HepG2 (cell line): Measurements from ENCODE around the gene CCDC116. TPM values are rescaled to one million over a fixed set of nuclear protein-coding genes. Genes with fewer than 3 reads are reported as not detected.

Source experiments
- ATF3 ChIP-seq: sonication (generic); formaldehyde crosslinking; IDR thresholded peaks from 2 replicates; pipeline ENCODE4 v1.4.0; 2020; ENCODE audit warnings: missing genetic modification reagents
- BRF2 ChIP-seq: sonication (generic); formaldehyde crosslinking; IDR thresholded peaks from 2 replicates; pipeline ENCODE4 v1.8.1; 2022; ENCODE audit warnings: mild to moderate bottlenecking, missing genetic modification reagents
- CEBPZ ChIP-seq: IDR thresholded peaks from 2 replicates; pipeline ENCODE4 v1.6.1; 2012; ENCODE audit warnings: low read length, improper control_type of control experiment
- GTF2F1 ChIP-seq: fragments of 150-350 bp; IDR thresholded peaks from 2 replicates; pipeline ENCODE4 v1.6.1; 2014; ENCODE audit warnings: low read length
- HES4 ChIP-seq: sonication (generic); formaldehyde crosslinking; IDR thresholded peaks from 2 replicates; pipeline ENCODE4 v1.9.0; 2021; ENCODE audit warnings: mild to moderate bottlenecking, missing genetic modification reagents, borderline replicate concordance
- IRF2 ChIP-seq: IDR thresholded peaks from 2 replicates; pipeline ENCODE4 v1.6.1; 2018; ENCODE audit warnings: missing genetic modification reagents, missing compliant biosample characterization
- NFRKB ChIP-seq: fragments of 450-650 bp; IDR thresholded peaks from 2 replicates; pipeline ENCODE4 v1.6.1; 2017
- PHF21A ChIP-seq: sonication (generic); formaldehyde crosslinking; IDR thresholded peaks from 2 replicates; pipeline ENCODE4 v1.5.0; 2020; ENCODE audit warnings: mild to moderate bottlenecking, missing genetic modification reagents
- ZBTB10 ChIP-seq: sonication (generic); formaldehyde crosslinking; IDR thresholded peaks from 2 replicates; pipeline ENCODE4 v1.4.0; 2020; ENCODE audit warnings: missing genetic modification reagents, borderline replicate concordance
- ZNF3 ChIP-seq: IDR thresholded peaks from 2 replicates; pipeline ENCODE4 v1.7.0; 2017; ENCODE audit warnings: inconsistent platforms
- ZNF816 ChIP-seq: sonication (generic); formaldehyde crosslinking; IDR thresholded peaks from 2 replicates; pipeline ENCODE4 v1.8.0; 2022; ENCODE audit warnings: missing genetic modification reagents, mild to moderate bottlenecking, borderline replicate concordance
- polyA plus RNA-seq, 8 experiments: library from polyadenylated mRNA; depleted of rRNA in 3 of 8; stranded (reverse) in 7 of 8; unstranded in 1 of 8; fragments of >200 nt; fragmentation: Illumina TruSeq in 4 of 8; extraction: Trizol in 4 of 8; gene quantifications; 2 replicates each; pipeline versions ENCODE4 v1.2.1 to v1.2.3, GENCODE V29; 2011 to 2016; ENCODE audit warnings: low read depth in 4 of 8, missing spikeins in 1 of 8, mixed read lengths in 1 of 8; ENCODE audit not compliant: insufficient read depth in 1 of 8
- total RNA-seq, 5 experiments: library from RNA; depleted of rRNA; stranded (reverse); fragments of >200 nt; fragmentation: Illumina TruSeq; extraction: Trizol; gene quantifications; 2 replicates each; pipeline ENCODE4 v1.2.3, GENCODE V29; 2016; ENCODE audit warnings: low read depth in 1 of 5
- TF ChIP-seq, protein P1 (sequence below): sonication (generic); formaldehyde crosslinking; IDR thresholded peaks from 2 replicates; pipeline ENCODE4 v1.4.0; 2020; ENCODE audit warnings: mild to moderate bottlenecking, missing genetic modification reagents, borderline replicate concordance
- TF ChIP-seq, protein P2 (sequence below): sonication (generic); formaldehyde crosslinking; IDR thresholded peaks from 2 replicates; pipeline ENCODE4 v1.5.0; 2020; ENCODE audit warnings: mild to moderate bottlenecking, missing genetic modification reagents
- TF ChIP-seq, protein P3 (sequence below): sonication (generic); formaldehyde crosslinking; IDR thresholded peaks from 2 replicates; pipeline ENCODE4 v1.8.1; 2023; ENCODE audit warnings: missing genetic modification reagents, inconsistent platforms, borderline replicate concordance

Gene CCDC116
- total and polyA plus RNA-seq, 2 of the 13 experiments (the other 11 are each of a cell fraction or from before 2014, with no cell fraction given): 0.15 to 0.33 TPM

- TF ChIP-seq, protein P1, sequence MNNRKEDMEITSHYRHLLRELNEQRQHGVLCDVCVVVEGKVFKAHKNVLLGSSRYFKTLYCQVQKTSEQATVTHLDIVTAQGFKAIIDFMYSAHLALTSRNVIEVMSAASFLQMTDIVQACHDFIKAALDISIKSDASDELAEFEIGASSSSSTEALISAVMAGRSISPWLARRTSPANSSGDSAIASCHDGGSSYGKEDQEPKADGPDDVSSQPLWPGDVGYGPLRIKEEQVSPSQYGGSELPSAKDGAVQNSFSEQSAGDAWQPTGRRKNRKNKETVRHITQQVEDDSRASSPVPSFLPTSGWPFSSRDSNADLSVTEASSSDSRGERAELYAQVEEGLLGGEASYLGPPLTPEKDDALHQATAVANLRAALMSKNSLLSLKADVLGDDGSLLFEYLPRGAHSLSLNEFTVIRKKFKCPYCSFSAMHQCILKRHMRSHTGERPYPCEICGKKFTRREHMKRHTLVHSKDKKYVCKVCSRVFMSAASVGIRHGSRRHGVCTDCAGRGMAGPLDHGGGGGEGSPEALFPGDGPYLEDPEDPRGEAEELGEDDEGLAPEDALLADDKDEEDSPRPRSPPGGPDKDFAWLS: no peak
- TF ChIP-seq BRF2 (CRISPR knock-in tag): no peak
- TF ChIP-seq, protein P2, sequence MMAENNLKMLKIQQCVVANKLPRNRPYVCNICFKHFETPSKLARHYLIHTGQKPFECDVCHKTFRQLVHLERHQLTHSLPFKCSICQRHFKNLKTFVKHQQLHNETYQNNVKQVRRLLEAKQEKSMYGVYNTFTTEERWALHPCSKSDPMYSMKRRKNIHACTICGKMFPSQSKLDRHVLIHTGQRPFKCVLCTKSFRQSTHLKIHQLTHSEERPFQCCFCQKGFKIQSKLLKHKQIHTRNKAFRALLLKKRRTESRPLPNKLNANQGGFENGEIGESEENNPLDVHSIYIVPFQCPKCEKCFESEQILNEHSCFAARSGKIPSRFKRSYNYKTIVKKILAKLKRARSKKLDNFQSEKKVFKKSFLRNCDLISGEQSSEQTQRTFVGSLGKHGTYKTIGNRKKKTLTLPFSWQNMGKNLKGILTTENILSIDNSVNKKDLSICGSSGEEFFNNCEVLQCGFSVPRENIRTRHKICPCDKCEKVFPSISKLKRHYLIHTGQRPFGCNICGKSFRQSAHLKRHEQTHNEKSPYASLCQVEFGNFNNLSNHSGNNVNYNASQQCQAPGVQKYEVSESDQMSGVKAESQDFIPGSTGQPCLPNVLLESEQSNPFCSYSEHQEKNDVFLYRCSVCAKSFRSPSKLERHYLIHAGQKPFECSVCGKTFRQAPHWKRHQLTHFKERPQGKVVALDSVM: no peak; the same call in 1 of the 2 replicates
- TF ChIP-seq ZNF3 (CRISPR knock-in tag): no peak
- 0 out of 2 replicates have a peak, but pooled peaks have one; percentile 14 for TF ChIP-seq IRF2 (CRISPR knock-in tag)
- TF ChIP-seq, protein P3, sequence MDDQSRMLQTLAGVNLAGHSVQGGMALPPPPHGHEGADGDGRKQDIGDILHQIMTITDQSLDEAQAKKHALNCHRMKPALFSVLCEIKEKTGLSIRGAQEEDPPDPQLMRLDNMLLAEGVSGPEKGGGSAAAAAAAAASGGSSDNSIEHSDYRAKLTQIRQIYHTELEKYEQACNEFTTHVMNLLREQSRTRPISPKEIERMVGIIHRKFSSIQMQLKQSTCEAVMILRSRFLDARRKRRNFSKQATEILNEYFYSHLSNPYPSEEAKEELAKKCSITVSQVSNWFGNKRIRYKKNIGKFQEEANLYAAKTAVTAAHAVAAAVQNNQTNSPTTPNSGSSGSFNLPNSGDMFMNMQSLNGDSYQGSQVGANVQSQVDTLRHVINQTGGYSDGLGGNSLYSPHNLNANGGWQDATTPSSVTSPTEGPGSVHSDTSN (CRISPR knock-in tag): no peak
- TF ChIP-seq ZBTB10 (CRISPR knock-in tag): no peak
- TF ChIP-seq GTF2F1: no peak
- peak; percentile 60; the same call in 1 of the 2 replicates for TF ChIP-seq PHF21A (CRISPR knock-in tag)
- no peak for TF ChIP-seq NFRKB
- TF ChIP-seq HES4 (CRISPR knock-in tag): no peak
- TF ChIP-seq CEBPZ: no peak
- TF ChIP-seq ATF3 (CRISPR knock-in tag): no peak
- no peak for TF ChIP-seq ZNF816
These were observed 19.0 kb downstream of the CCDC116 start (continued) for GRCh38 chr22:21651521-21652009.
